NT2/D1 (cell line): ENCODE results near the gene TXNDC12.
"Not testable (repeated sequence)": the region's sequence is repeated elsewhere in the genome, so short reads cannot be mapped to it uniquely, and the experiment has no call there.

Experiments
- DNase-seq: peaks from one replicate; pipeline ENCODE4 v3.0.0-alpha.2; 2011; ENCODE audit warnings: low read depth, low spot score
- H3K27me3 ChIP-seq: 2 replicates; pipeline ENCODE4 v1.6.0; 2011; ENCODE audit warnings: mild to moderate bottlenecking; ENCODE audit not compliant: insufficient read length, insufficient read depth
- H3K36me3 ChIP-seq: 2 replicates; pipeline ENCODE4 v1.6.1; 2011; ENCODE audit warnings: mild to moderate bottlenecking, low read length, mixed read lengths; ENCODE audit not compliant: insufficient read depth, insufficient read length
- H3K4me1 ChIP-seq: 2 replicates; pipeline ENCODE4 v1.5.1; 2011; ENCODE audit not compliant: insufficient read depth, insufficient read length
- H3K4me3 ChIP-seq: 2 replicates; pipeline ENCODE4 v1.5.1; 2011; ENCODE audit warnings: low read depth; ENCODE audit not compliant: insufficient read length
- H3K9ac ChIP-seq: 2 replicates; pipeline ENCODE4 v1.6.0; 2011; ENCODE audit warnings: low read depth; ENCODE audit not compliant: insufficient read length
- H3K9me3 ChIP-seq: 2 replicates; pipeline ENCODE4 v1.5.1; 2011; ENCODE audit warnings: mild to moderate bottlenecking, low read length; ENCODE audit not compliant: insufficient read depth
- SUZ12 ChIP-seq: IDR thresholded peaks from 2 replicates; pipeline ENCODE4 v1.6.1; 2011; ENCODE audit not compliant: insufficient read length, insufficient read depth; ENCODE audit errors: extremely low read depth
- YY1 ChIP-seq: IDR thresholded peaks from 2 replicates; pipeline ENCODE4 v1.6.1; 2011; ENCODE audit not compliant: insufficient read length, insufficient read depth
- ZNF274 ChIP-seq: IDR thresholded peaks from 2 replicates; pipeline ENCODE4 v1.6.1; 2011; ENCODE audit warnings: mild to moderate bottlenecking, low read depth, low read length

TXNDC12 gene

DNA sequence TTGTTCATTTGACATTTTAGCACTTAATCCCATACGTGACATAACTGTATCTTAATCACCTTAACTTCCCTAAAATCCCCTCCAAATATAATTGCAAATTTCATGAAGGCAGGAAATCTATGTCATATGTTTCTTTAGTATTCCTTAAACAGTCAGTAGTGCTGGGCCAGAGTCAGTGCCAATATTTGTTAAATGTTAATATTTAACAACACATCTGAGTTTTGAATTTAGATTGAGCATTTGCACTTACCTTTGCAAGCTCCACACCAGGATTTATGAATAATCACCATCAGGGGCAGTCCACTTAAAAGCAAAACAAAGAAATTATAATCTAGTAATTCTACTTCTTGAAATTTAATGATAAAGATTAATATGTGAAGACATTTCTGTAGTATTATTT, 26.7 kb downstream of the TXNDC12 start:
- Histone ChIP-seq H3K9me3 (no peaks in the 10 kb centered on the region), H3K4me3 (no peak overlapping the region), H3K27me3 (no peaks in the 10 kb centered on the region), H3K9ac (no peak overlapping the region), H3K36me3 (peaks cover 59% of the 10 kb centered on the region), H3K4me1 (no peaks in the 10 kb centered on the region)
- no peak for DNase-seq
- TF ChIP-seq YY1 = no peak
- no peak for TF ChIP-seq SUZ12
- no peak for TF ChIP-seq ZNF274

DNA sequence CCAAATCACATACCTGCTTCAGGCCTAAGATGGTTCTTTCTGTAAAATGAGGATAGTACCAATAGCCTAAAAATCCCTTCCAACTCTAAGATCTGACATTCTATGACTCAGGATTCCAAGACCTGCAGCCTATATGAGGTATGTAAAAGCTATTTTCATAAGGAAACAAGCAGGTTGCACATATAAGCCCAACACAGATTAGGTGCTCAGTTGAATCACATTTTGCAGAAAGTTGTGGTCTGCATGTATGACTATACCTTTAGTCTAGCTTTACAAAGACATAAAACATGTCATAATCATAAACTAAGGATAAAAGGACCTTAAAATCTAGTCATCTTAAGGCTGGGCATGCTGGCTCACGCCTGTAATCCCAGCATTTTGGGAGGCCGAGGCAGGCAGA, 28.7 kb downstream of the TXNDC12 start:
- Histone ChIP-seq H3K27me3 (no peaks in the 10 kb centered on the region), H3K9me3 (no peaks in the 10 kb centered on the region), H3K4me3 (no peak overlapping the region), H3K9ac (no peak overlapping the region), H3K36me3 (peaks cover 54% of the 10 kb centered on the region), H3K4me1 (no peaks in the 10 kb centered on the region)
- no peak for DNase-seq
- TF ChIP-seq ZNF274 (no peak), SUZ12 (no peak), YY1 (no peak)

DNA sequence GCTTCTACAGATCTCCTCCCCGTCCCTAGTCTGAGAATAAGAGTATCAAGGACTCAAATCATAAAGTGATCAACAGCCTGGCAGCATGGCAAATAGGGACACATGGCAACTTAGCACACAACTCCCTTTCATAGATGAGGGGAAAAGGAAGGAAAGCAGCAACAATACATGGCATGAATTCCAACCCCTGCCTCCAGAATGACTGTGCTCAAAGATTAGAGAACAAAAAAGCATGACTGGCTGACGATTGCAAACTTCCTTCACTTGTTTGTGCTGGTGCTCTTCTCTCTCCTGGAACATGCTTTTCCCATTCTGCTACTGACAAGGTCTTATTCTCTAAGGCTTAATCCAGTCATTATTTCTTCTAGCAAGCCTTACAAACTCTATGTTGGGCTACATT, 32.9 kb downstream of the TXNDC12 start:
- TF ChIP-seq ZNF274 = no peak
- TF ChIP-seq YY1 = no peak
- no peak for TF ChIP-seq SUZ12
- no peaks in the 10 kb centered on the region for H3K27me3 ChIP-seq
- H3K36me3 ChIP-seq = peaks cover 50% of the 10 kb centered on the region
- DNase-seq = no peak
- H3K9ac ChIP-seq = no peak overlapping the region
- H3K9me3 ChIP-seq = no peaks in the 10 kb centered on the region
- H3K4me1 ChIP-seq = no peaks in the 10 kb centered on the region
- no peak overlapping the region for H3K4me3 ChIP-seq

DNA sequence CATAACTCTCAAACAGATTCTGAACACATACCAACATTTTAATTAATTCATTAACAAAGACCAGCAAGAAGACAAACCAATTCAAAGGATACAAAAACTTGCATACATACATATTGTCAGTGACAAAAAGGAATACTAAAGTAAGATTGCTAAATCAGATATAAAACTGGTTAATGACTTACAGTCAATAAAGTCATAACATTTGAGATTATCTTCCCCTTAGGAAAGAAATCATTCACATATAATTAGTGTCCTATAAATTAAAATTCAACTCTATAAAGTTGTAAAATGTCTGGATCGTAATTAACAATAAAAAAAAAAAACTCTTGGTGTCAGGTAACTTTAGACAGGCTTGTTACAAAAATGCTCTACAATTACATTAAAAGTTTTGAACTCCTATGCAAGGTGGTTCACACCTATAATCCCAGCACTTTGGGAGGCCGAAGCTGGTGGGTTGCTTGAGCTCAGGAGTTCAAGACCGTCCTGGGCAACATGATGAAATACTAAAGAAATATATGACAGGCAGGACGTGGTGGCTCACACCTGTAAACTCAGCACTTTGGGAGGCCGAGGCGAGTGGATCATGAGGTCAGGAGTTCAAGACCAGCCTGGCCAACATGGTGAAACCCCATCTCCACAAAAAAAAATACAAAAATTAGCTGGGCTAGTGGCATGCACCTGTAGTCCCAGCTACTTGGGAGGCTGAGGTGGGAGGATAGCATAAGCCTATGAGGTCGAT, 46.8 kb downstream of the TXNDC12 start:
- TF ChIP-seq SUZ12 = no peak
- TF ChIP-seq YY1 = no peak
- no peak for TF ChIP-seq ZNF274
- DNase-seq = no peak
- H3K27me3 ChIP-seq = no peaks in the 10 kb centered on the region
- H3K9me3 ChIP-seq = no peaks in the 10 kb centered on the region
- no peak overlapping the region for H3K4me3 ChIP-seq
- no peaks in the 10 kb centered on the region for H3K36me3 ChIP-seq
- peaks cover 7% of the 10 kb centered on the region for H3K4me1 ChIP-seq
- no peak overlapping the region for H3K9ac ChIP-seq

DNA sequence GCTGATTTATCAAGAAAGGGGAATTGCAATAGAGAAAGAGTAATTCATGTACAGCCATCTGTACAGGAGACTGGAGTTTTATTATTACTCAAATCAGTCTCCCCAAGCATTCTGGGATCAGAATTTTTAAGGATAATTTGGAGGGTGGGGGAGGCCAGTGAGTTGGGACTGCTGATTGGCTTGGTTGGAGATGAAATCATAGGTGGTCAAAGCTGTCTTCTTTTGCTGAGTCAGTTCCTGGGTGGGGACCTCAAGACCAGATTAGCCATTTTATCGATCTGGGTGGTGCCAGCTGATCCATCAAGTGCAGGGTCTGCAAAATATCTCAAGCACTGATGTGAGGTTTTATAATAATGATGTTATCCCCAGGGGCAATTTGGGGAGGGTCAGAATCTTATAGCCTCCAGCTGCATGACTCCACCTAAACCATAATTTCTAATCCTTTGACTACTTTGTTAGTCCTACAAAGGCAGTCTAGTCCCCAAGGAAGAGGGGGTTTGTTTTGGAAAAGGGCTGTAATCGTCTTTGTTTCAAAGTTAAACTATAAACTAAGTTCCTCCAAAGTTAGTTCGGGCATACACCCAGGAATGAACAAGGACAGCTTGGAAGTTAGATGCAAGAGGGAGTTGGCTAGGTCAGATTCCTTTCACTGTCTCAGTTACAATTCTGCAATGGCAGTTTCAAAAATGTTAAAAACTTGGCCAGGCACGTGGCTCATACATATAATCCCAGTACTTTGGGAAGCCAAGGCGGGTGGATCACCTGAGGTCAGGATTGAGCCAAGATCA, 47.6 kb downstream of the TXNDC12 start:
- Histone ChIP-seq H3K9ac (peak overlapping the region; percentile 34), H3K4me1 (peaks cover 7% of the 10 kb centered on the region), H3K27me3 (no peaks in the 10 kb centered on the region), H3K36me3 (no peaks in the 10 kb centered on the region), H3K4me3 (no peak overlapping the region), H3K9me3 (no peaks in the 10 kb centered on the region)
- no peak for DNase-seq
- TF ChIP-seq YY1 (no peak), ZNF274 (no peak), SUZ12 (no peak)

DNA sequence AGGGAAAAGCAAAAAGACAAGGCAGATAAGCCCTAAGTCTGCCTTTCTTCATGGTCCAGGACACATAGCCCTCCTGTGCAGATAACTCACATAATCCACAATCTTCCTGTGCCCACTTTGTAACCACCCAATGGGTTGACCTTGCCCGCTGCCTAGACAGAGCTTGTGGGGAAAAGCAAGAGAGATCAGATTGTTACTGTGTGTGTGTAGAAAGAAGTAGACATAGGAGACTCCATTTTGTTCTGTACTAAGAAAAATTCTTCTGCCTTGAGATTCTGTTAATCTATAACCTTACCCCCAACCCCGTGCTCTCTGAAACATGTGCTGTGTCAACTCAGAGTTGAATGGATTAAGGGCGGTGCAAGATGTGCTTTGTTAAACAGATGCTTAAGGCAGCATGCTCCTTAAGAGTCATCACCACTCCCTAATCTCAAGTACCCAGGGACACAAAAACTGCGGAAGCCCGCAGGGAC, 48.9 kb downstream of the TXNDC12 start:
- not testable (repeated sequence) for DNase-seq, H3K36me3 ChIP-seq, H3K27me3 ChIP-seq, H3K4me3 ChIP-seq, H3K9me3 ChIP-seq, H3K4me1 ChIP-seq
- H3K9ac ChIP-seq = peak overlapping the region; percentile 63

DNA sequence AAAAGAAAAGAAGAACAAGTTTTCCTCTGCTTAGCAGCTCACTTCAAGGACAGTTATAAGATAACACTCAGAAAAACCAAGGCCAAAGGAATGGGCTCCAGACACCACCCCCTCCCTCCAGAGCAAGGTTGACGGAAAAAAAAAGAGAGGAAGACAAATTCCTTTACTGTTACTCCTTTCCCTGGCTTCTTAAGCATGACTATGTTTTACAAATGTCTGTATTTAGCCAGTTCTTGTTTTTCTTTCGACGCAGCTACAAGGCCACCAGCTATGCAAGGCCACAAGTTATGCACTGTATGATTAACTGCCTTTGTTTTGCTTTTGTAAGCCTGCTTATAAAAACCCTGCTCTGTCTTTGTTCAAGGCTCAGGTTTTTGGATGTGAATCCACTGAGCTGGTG, 49.4 kb downstream of the TXNDC12 start:
- not testable (repeated sequence) for H3K36me3 ChIP-seq, DNase-seq, H3K4me1 ChIP-seq, H3K4me3 ChIP-seq, H3K9me3 ChIP-seq, H3K27me3 ChIP-seq
- H3K9ac ChIP-seq = peak overlapping the region; percentile 63
